Hematopoietic multipotent progenitor cell treated with erythropoietin and hydrocortisone succinate and interleukin-3 and kit ligand, for 8 days (in vitro differentiated cells): ENCODE measurements around the gene DAB2IP.

Source experiments
- DNase-seq: peaks from one replicate; pipeline ENCODE4 v3.0.0-alpha.2; 2015

Gene DAB2IP

GRCh38 chr9:121707477-121708424 lies 56.3 kb downstream of the DAB2IP start:
- no peak for DNase-seq

- no peak for DNase-seq
These were observed 57.5 kb downstream of the DAB2IP start for GRCh38 chr9:121708768-121709488.

- DNase-seq = no peak
These were observed 58.4 kb downstream of the DAB2IP start for GRCh38 chr9:121709798-121710197.

GRCh38 chr9:121711281-121711680 lies 59.8 kb downstream of the DAB2IP start:
- DNase-seq = no peak

- DNase-seq = no peak
These were observed 60.4 kb downstream of the DAB2IP start for GRCh38 chr9:121711797-121712196.

- DNase-seq = no peak
These were observed 62.1 kb downstream of the DAB2IP start for GRCh38 chr9:121713400-121714070.

GRCh38 chr9:121714075-121714705 lies 62.8 kb downstream of the DAB2IP start:
- DNase-seq = no peak

GRCh38 chr9:121714873-121715272 lies 63.4 kb downstream of the DAB2IP start:
- DNase-seq = no peak

- no peak for DNase-seq
These were observed 65.9 kb downstream of the DAB2IP start for GRCh38 chr9:121717141-121717991.

- DNase-seq = no peak
These were observed 66.7 kb downstream of the DAB2IP start for GRCh38 chr9:121718084-121718483.

GRCh38 chr9:121718501-121718900 lies 67.1 kb downstream of the DAB2IP start:
- no peak for DNase-seq

GRCh38 chr9:121720311-121721057 lies 69.0 kb downstream of the DAB2IP start:
- DNase-seq = no peak

GRCh38 chr9:121721058-121721350 lies 69.6 kb downstream of the DAB2IP start:
- no peak for DNase-seq

GRCh38 chr9:121721770-121722169 lies 70.3 kb downstream of the DAB2IP start:
- no peak for DNase-seq

GRCh38 chr9:121725008-121725775 lies 73.8 kb downstream of the DAB2IP start:
- no peak for DNase-seq

- no peak for DNase-seq
These were observed 76.0 kb downstream of the DAB2IP start for GRCh38 chr9:121727295-121728020.

- DNase-seq = no peak
These were observed 77.5 kb downstream of the DAB2IP start for GRCh38 chr9:121728916-121729315.

GRCh38 chr9:121729769-121730562 lies 78.5 kb downstream of the DAB2IP start:
- no peak for DNase-seq

- no peak for DNase-seq
These were observed 79.7 kb downstream of the DAB2IP start for GRCh38 chr9:121731090-121731489.
